Nephron progenitor cell (in vitro differentiated cells): Measurements from ENCODE around the gene CASP6.

Source experiments
- DNase-seq: peaks from one replicate; pipeline ENCODE4 v3.0.0; 2021
- H3K27ac Mint-ChIP-seq: 2 replicates; pipeline ENCODE4 v1.8.0; 2021; ENCODE audit warnings: mild to moderate bottlenecking, moderate library complexity, mixed read lengths
- H3K27me3 Mint-ChIP-seq: 2 replicates; pipeline ENCODE4 v1.8.0; 2021; ENCODE audit warnings: mild to moderate bottlenecking, low read depth, mixed read lengths; ENCODE audit not compliant: poor library complexity
- H3K36me3 Mint-ChIP-seq: 2 replicates; pipeline ENCODE4 v1.8.0; 2021; ENCODE audit warnings: low read depth, mixed read lengths
- H3K4me1 Mint-ChIP-seq: 2 replicates; pipeline ENCODE4 v1.8.0; 2021; ENCODE audit warnings: mixed read lengths
- H3K4me3 Mint-ChIP-seq: 2 replicates; pipeline ENCODE4 v1.8.0; 2021; ENCODE audit warnings: mild to moderate bottlenecking, moderate library complexity, mixed read lengths
- H3K9me3 Mint-ChIP-seq: 2 replicates; pipeline ENCODE4 v1.8.0; 2021; ENCODE audit warnings: mild to moderate bottlenecking, moderate library complexity, mixed read lengths
- CTCF ChIP-seq: fragments of 200-600 bp; sonication (generic); IDR thresholded peaks from 2 replicates; pipeline ENCODE4 v1.5.0; 2021; ENCODE audit warnings: antibody characterized with exemption

Gene CASP6

DNA sequence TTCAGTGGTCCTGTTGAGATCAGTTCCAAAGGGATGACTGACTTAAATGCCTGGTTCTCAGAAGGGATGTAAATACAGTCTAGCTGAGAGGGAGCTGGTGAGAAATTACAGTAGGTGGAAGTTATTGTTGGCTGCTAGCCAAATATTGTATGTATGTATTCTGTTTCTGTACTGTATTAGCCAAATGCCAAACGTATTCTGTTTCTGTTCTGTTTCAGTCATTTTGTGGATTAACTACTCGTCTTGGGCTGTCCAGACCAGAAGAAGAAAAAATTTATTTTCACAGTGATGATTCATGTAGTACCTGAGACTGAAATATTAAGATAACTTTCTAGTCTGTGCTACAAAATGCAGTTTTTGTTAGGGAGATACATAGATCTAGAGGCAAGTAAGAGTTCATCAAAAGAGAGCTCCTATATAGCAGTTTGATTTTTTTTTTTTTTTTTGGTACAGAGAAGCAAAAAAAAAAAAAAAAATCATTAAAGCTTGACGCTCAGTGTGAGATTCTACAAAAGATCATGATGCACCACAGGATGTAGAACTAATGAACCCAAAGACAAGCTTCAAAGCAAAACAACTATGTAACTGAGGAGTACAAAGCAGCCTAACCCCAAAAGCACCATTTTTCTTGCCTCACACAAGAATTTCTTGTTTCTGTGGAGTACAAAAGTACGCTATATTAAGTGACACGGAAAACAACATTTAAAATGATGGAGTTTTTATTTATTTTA is 54.8 kb downstream of the CASP6 start:
- Mint-ChIP-seq H3K9me3 (peaks cover 13% of the 10 kb centered on the region), H3K36me3 (peaks cover 15% of the 10 kb centered on the region), H3K4me1 (no peaks in the 10 kb centered on the region), H3K27me3 (no peaks in the 10 kb centered on the region), H3K4me3 (no peak overlapping the region), H3K27ac (no peak overlapping the region)
- DNase-seq, result no peak
- TF ChIP-seq CTCF, result no peak

DNA sequence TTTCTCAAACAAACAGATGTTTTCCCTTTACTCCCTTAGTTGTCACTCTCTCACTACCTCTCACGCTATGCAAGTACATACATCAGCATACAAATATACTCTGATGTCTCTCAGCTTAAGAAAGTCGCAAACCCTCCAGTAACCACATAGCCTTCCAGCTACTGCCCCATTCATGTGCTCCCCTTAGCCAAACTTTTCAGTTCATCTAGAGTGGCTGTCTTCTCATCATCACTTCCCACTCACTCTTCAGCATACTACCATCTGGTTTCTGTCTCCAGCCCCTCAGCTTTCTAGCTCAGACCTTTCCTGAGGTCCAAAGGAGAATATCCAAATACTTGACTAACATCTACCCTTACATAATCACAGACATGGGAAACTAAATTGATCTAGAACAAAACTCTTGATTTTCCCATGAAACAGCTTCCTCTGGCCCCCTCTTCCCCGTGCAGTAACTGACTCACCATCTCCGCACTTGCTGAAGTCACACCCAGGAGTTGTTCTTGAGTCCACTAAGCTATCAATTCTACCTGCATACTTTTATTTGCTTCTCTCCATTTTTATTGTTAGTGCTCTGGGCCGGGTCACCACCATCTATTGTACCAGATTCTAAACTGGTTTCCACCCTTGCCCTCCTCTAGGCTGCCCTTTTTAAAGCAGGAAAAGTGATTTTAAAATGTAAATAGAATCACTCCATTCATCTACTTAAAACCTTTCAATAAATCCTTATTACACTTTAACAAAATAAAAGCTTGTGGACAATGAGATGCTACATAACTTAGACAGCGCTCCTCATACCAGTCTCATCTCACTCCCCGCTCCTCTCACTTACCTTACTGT is 57.2 kb downstream of the CASP6 start:
- H3K27ac Mint-ChIP-seq, result no peak overlapping the region
- no peak for TF ChIP-seq CTCF
- H3K27me3 Mint-ChIP-seq, result no peaks in the 10 kb centered on the region
- H3K4me1 Mint-ChIP-seq, result no peaks in the 10 kb centered on the region
- H3K9me3 Mint-ChIP-seq, result no peaks in the 10 kb centered on the region
- H3K36me3 Mint-ChIP-seq, result no peaks in the 10 kb centered on the region
- DNase-seq, result no peak
- H3K4me3 Mint-ChIP-seq, result no peak overlapping the region

- no peak for DNase-seq
- peaks cover 8% of the 10 kb centered on the region for H3K36me3 Mint-ChIP-seq
- no peak for TF ChIP-seq CTCF
- H3K4me1 Mint-ChIP-seq, result no peaks in the 10 kb centered on the region
- H3K9me3 Mint-ChIP-seq, result peaks cover 33% of the 10 kb centered on the region
- no peak overlapping the region for H3K4me3 Mint-ChIP-seq
- H3K27ac Mint-ChIP-seq, result no peak overlapping the region
- peaks cover 4% of the 10 kb centered on the region for H3K27me3 Mint-ChIP-seq
Observed at GRCh38 chr4:109640644-109641043, 62.6 kb downstream of the CASP6 start.
